H9 (cell line): ENCODE data around the gene SCEL. TPM values are rescaled to one million over a fixed set of nuclear protein-coding genes. Genes with fewer than 3 reads are reported as not detected.

ENCODE experiments used
- DNase-seq: peaks from one replicate; pipeline ENCODE4 v3.0.0-alpha.2; 2017
- H2AFZ ChIP-seq: one replicate; pipeline ENCODE4 v1.6.1; 2013; ENCODE audit warnings: mild to moderate bottlenecking, low read length, control low read depth, moderate library complexity
- H2AK5ac ChIP-seq: 2 replicates; pipeline ENCODE4 v1.6.1; 2013; ENCODE audit warnings: low read length, control low read depth, mixed read lengths; ENCODE audit not compliant: insufficient read length
- H2BK120ac ChIP-seq: one replicate; pipeline ENCODE4 v1.6.1; 2013; ENCODE audit warnings: low read depth, mild to moderate bottlenecking, low read length, control low read depth, inconsistent platforms; ENCODE audit not compliant: poor library complexity, severe bottlenecking
- H2BK12ac ChIP-seq: 2 replicates; pipeline ENCODE4 v1.6.1; 2013; ENCODE audit warnings: low read length, control low read depth, mixed read lengths, low read depth; ENCODE audit not compliant: insufficient read length
- H2BK15ac ChIP-seq: 2 replicates; pipeline ENCODE4 v1.6.1; 2013; ENCODE audit warnings: low read depth, low read length, control low read depth
- H2BK20ac ChIP-seq: one replicate; pipeline ENCODE4 v1.6.1; 2013; ENCODE audit warnings: low read depth, mild to moderate bottlenecking, low read length, control low read depth, inconsistent platforms; ENCODE audit not compliant: poor library complexity, severe bottlenecking
- H2BK5ac ChIP-seq: 2 replicates; pipeline ENCODE4 v1.6.1; 2013; ENCODE audit warnings: low read length, control low read depth, mixed read lengths; ENCODE audit not compliant: insufficient read length
- H3K14ac ChIP-seq: 2 replicates; pipeline ENCODE4 v1.6.1; 2013; ENCODE audit warnings: low read length, control low read depth; ENCODE audit not compliant: insufficient read depth
- H3K18ac ChIP-seq: 2 replicates; pipeline ENCODE4 v1.6.1; 2013; ENCODE audit warnings: low read depth, mild to moderate bottlenecking, mixed read lengths, low read length, control low read depth; ENCODE audit not compliant: insufficient read length
- H3K23ac ChIP-seq: 2 replicates; pipeline ENCODE4 v1.6.1; 2013; ENCODE audit warnings: low read length, control low read depth, mixed read lengths, low read depth; ENCODE audit not compliant: insufficient read length
- H3K23me2 ChIP-seq: 2 replicates; pipeline ENCODE4 v1.6.1; 2013; ENCODE audit warnings: low read depth, mild to moderate bottlenecking, mixed read lengths, low read length, control low read depth; ENCODE audit not compliant: insufficient read length, poor library complexity, severe bottlenecking
- H3K27ac ChIP-seq: 2 replicates; pipeline ENCODE4 v1.5.1; 2013; ENCODE audit warnings: low read length, control low read depth, mixed read lengths, low read depth; ENCODE audit not compliant: insufficient read length
- H3K27me3 ChIP-seq: 2 replicates; pipeline ENCODE4 v1.6.1; 2013; ENCODE audit warnings: low read length, control low read depth, inconsistent platforms; ENCODE audit not compliant: insufficient read depth
- H3K4ac ChIP-seq: 2 replicates; pipeline ENCODE4 v1.6.1; 2013; ENCODE audit warnings: low read depth, mild to moderate bottlenecking, control low read depth, inconsistent platforms, low read length, moderate library complexity
- H3K4me1 ChIP-seq: 2 replicates; pipeline ENCODE4 v1.6.1; 2013; ENCODE audit warnings: low read length, control low read depth, inconsistent platforms; ENCODE audit not compliant: insufficient read depth
- H3K4me2 ChIP-seq: 2 replicates; pipeline ENCODE4 v1.6.1; 2013; ENCODE audit warnings: low read length, control low read depth, mixed read lengths; ENCODE audit not compliant: insufficient read length, insufficient read depth
- H3K56ac ChIP-seq: 2 replicates; pipeline ENCODE4 v1.6.1; 2013; ENCODE audit warnings: low read depth, mild to moderate bottlenecking, mixed read lengths, low read length, control low read depth; ENCODE audit not compliant: insufficient read length
- H3K79me1 ChIP-seq: 2 replicates; pipeline ENCODE4 v1.6.1; 2013; ENCODE audit warnings: low read depth, mild to moderate bottlenecking, moderate library complexity, low read length, control low read depth, inconsistent platforms; ENCODE audit not compliant: insufficient read depth, poor library complexity, severe bottlenecking
- H3K79me2 ChIP-seq: 2 replicates; pipeline ENCODE4 v1.6.1; 2013; ENCODE audit warnings: low read length, control low read depth, inconsistent platforms; ENCODE audit not compliant: insufficient read depth
- H3K9ac ChIP-seq: 2 replicates; pipeline ENCODE4 v1.6.1; 2013; ENCODE audit warnings: low read length, control low read depth, mixed read lengths; ENCODE audit not compliant: insufficient read length; ENCODE audit errors: extremely low read depth
- H3K9me3 ChIP-seq: one replicate; pipeline ENCODE4 v1.6.1; 2013; ENCODE audit warnings: low read depth, low read length, inconsistent platforms; ENCODE audit not compliant: control insufficient read depth
- H3T11ph ChIP-seq: one replicate; pipeline ENCODE4 v1.6.1; 2013; ENCODE audit warnings: mild to moderate bottlenecking, low read length, control low read depth, inconsistent platforms
- H4K20me1 ChIP-seq: one replicate; pipeline ENCODE4 v1.6.1; 2013; ENCODE audit not compliant: control insufficient read depth, insufficient read length, insufficient read depth
- H4K5ac ChIP-seq: 2 replicates; pipeline ENCODE4 v1.6.1; 2013; ENCODE audit warnings: low read depth, mild to moderate bottlenecking, mixed read lengths, low read length, control low read depth; ENCODE audit not compliant: insufficient read length
- H4K8ac ChIP-seq: replicated peaks from 2 replicates; pipeline ENCODE4 v1.6.1; 2013; ENCODE audit warnings: low read length, control low read depth, mixed read lengths, low read depth; ENCODE audit not compliant: insufficient read length
- H4K91ac ChIP-seq: 2 replicates; pipeline ENCODE4 v1.6.1; 2013; ENCODE audit warnings: low read depth, mild to moderate bottlenecking, moderate library complexity, mixed read lengths, low read length, control low read depth; ENCODE audit not compliant: insufficient read length
- H3K27ac Mint-ChIP-seq, 3 experiments: 2 replicates in 2 of 3; 3 replicates in 1 of 3; pipeline ENCODE4 v1.8.0; 2020 to 2021; ENCODE audit warnings: mixed read lengths in 3 of 3, mild to moderate bottlenecking in 1 of 3, moderate library complexity in 1 of 3
- H3K27me3 Mint-ChIP-seq: 2 replicates; pipeline ENCODE4 v1.8.0; 2021; ENCODE audit warnings: low read depth, mild to moderate bottlenecking, moderate library complexity, mixed read lengths
- H3K36me3 Mint-ChIP-seq, 3 experiments: 2 replicates in 2 of 3; 3 replicates in 1 of 3; pipeline ENCODE4 v1.8.0; 2020 to 2021; ENCODE audit warnings: low read depth in 3 of 3, mixed read lengths in 3 of 3; ENCODE audit not compliant: insufficient read depth in 1 of 3
- H3K4me1 Mint-ChIP-seq, 2 experiments: 2 replicates each; pipeline ENCODE4 v1.8.0; 2020; ENCODE audit warnings: mixed read lengths in 2 of 2
- H3K4me3 Mint-ChIP-seq, 2 experiments: 2 replicates in 1 of 2; 3 replicates in 1 of 2; pipeline ENCODE4 v1.8.0; 2020 to 2021; ENCODE audit warnings: mild to moderate bottlenecking in 2 of 2, mixed read lengths in 2 of 2, moderate library complexity in 1 of 2
- H3K9me3 Mint-ChIP-seq, 2 experiments: 2 replicates in 1 of 2; 3 replicates in 1 of 2; pipeline ENCODE4 v1.8.0; 2020; ENCODE audit warnings: mild to moderate bottlenecking in 2 of 2, mixed read lengths in 2 of 2, moderate library complexity in 1 of 2
- CTCF ChIP-seq: fragments of 200-600 bp; sonication (generic); conservative IDR thresholded peaks from 3 replicates; pipeline ENCODE4 v1.8.0; 2021; ENCODE audit warnings: antibody characterized with exemption, mild to moderate bottlenecking
- WGBS: extraction: QIAGEN DNeasy Blood & Tissue Kit; methylation state at CpG from one replicate; pipeline ENCODE4 v1.1.7; 2013; ENCODE audit warnings: missing lambda C conversion rate, low lambda C conversion rate, mixed read lengths; ENCODE audit not compliant: insufficient read length; ENCODE audit errors: extremely low coverage; 5-methylcytosine and 5-hydroxymethylcytosine counted together
- total RNA-seq: library from RNA; stranded (reverse); gene quantifications from 2 replicates; pipeline ENCODE4 v1.2.1, GENCODE V29; 2021

The SCEL gene
- total RNA-seq, 1 experiment from 2014 or later = not detected

GRCh38 chr13:77543711-77544110 is 8.2 kb downstream of the SCEL start:
- Histone ChIP-seq H3K79me1 (no peaks in the 10 kb centered on the region), H3K9ac (no peak overlapping the region), H3K56ac (no peak overlapping the region), H3T11ph (no peak overlapping the region), H4K20me1 (no peaks in the 10 kb centered on the region), H4K8ac (no peak overlapping the region), H3K4me1 (no peaks in the 10 kb centered on the region), H2BK120ac (no peak overlapping the region), H3K4me2 (no peak overlapping the region), H2AK5ac (no peak overlapping the region), H3K14ac (no peak overlapping the region), H2BK15ac (no peak overlapping the region), H3K27me3 (no peaks in the 10 kb centered on the region), H2BK12ac (no peak overlapping the region), H2AFZ (no peak overlapping the region), H3K27ac (no peak overlapping the region), H4K91ac (no peak overlapping the region), H3K9me3 (no peaks in the 10 kb centered on the region), H3K23me2 (no peaks in the 10 kb centered on the region), H3K18ac (no peak overlapping the region), H3K4ac (no peak overlapping the region), H3K23ac (no peak overlapping the region), H4K5ac (no peak overlapping the region), H2BK20ac (no peak overlapping the region), H2BK5ac (no peak overlapping the region), H3K79me2 (no peaks in the 10 kb centered on the region)
- no peak for DNase-seq
- H3K36me3 Mint-ChIP-seq = no peaks in the 10 kb centered on the region
- no peak for TF ChIP-seq CTCF
- H3K4me1 Mint-ChIP-seq = peaks cover 3 to 5% of the 10 kb centered on the region in 2 experiments; a peak in 1 of 4 replicates
- H3K27me3 Mint-ChIP-seq = no peaks in the 10 kb centered on the region
- no peak overlapping the region for H3K4me3 Mint-ChIP-seq
- H3K27ac Mint-ChIP-seq = no peak overlapping the region
- H3K9me3 Mint-ChIP-seq = no peaks in the 10 kb centered on the region
- no CpG with 5 or more reads among the region's 8 CpGs for WGBS
